ENCODE measurements around the gene GIMAP2.
"Not testable (repeated sequence)": the region's sequence is repeated elsewhere in the genome, so short reads cannot be mapped to it uniquely, and the experiment has no call there.

The GIMAP2 gene

GRCh38 chr7:150665089-150665748 is 20.3 kb upstream of the GIMAP2 start:
- no peak for DNase-seq (ENCODE audit: extremely low spot score)
- POLR2A ChIA-PET: no interaction called here
- CTCF ChIA-PET: no interaction called here
- TF ChIP-seq HDGF (IDR thresholded peaks at IDR 0.05; ENCODE audit: borderline replicate concordance) (no peak), SP1 (IDR thresholded peaks at IDR 0.05) (no peak), BHLHE40 (IDR thresholded peaks at IDR 0.05; ENCODE audit: borderline replicate concordance) (no peak), TARDBP (IDR thresholded peaks at IDR 0.05) (no peak), FOXM1 (IDR thresholded peaks at IDR 0.05; ENCODE audit: borderline replicate concordance) (no peak), FOXA1 (IDR thresholded peaks at IDR 0.05) (no peak), FOXK2 (IDR thresholded peaks at IDR 0.05) (no peak), NFRKB (IDR thresholded peaks at IDR 0.05) (no peak), PKNOX1 (IDR thresholded peaks at IDR 0.05) (no peak)

GRCh38 chr7:150665896-150666295 is 19.6 kb upstream of the GIMAP2 start:
- TF ChIP-seq SUZ12 (IDR thresholded peaks at IDR 0.05) (no peak), L3MBTL2 (conservative IDR thresholded peaks at IDR 0.05) (no peak), ARNT (IDR thresholded peaks at IDR 0.05) (no peak), CTBP1 (IDR thresholded peaks at IDR 0.05; ENCODE audit: borderline replicate concordance) (no peak), SP1 (IDR thresholded peaks at IDR 0.05) (no peak), HDGF (IDR thresholded peaks at IDR 0.05; ENCODE audit: borderline replicate concordance) (no peak), BHLHE40 (IDR thresholded peaks at IDR 0.05; ENCODE audit: borderline replicate concordance) (no peak), ZNF384 (IDR thresholded peaks at IDR 0.05) (no peak), NFRKB (IDR thresholded peaks at IDR 0.05) (no peak), LEF1 (IDR thresholded peaks at IDR 0.05; ENCODE audit: borderline replicate concordance) (no peak), PKNOX1 (IDR thresholded peaks at IDR 0.05) (no peak), FOXK2 (IDR thresholded peaks at IDR 0.05) (no peak), FOXA1 (IDR thresholded peaks at IDR 0.05) (no peak), ELF4 (IDR thresholded peaks at IDR 0.05) (no peak), TARDBP (IDR thresholded peaks at IDR 0.05) (no peak), FOXM1 (IDR thresholded peaks at IDR 0.05; ENCODE audit: borderline replicate concordance) (no peak)
- ChIA-PET POLR2A (no interaction called here), CTCF (no interaction called here)
- no peak for DNase-seq (ENCODE audit: extremely low spot score)

- POLR2A ChIA-PET: no interaction called here
- no peak for DNase-seq (ENCODE audit: extremely low spot score)
- no peak for TF ChIP-seq FOXM1 (IDR thresholded peaks at IDR 0.05; ENCODE audit: borderline replicate concordance)
- no peak for TF ChIP-seq L3MBTL2 (conservative IDR thresholded peaks at IDR 0.05)
- no peak for TF ChIP-seq ELF4 (IDR thresholded peaks at IDR 0.05)
- no peak for TF ChIP-seq HDGF (IDR thresholded peaks at IDR 0.05; ENCODE audit: borderline replicate concordance)
- TF ChIP-seq BHLHE40 (IDR thresholded peaks at IDR 0.05; ENCODE audit: borderline replicate concordance): no peak
- TF ChIP-seq LEF1 (IDR thresholded peaks at IDR 0.05; ENCODE audit: borderline replicate concordance): no peak
- no peak for TF ChIP-seq NFRKB (IDR thresholded peaks at IDR 0.05)
- no peak for TF ChIP-seq ARNT (IDR thresholded peaks at IDR 0.05)
- TF ChIP-seq ZNF384 (IDR thresholded peaks at IDR 0.05): no peak
- no peak for TF ChIP-seq FOXK2 (IDR thresholded peaks at IDR 0.05)
- no peak for TF ChIP-seq CTBP1 (IDR thresholded peaks at IDR 0.05; ENCODE audit: borderline replicate concordance)
- no peak for TF ChIP-seq FOXA1 (IDR thresholded peaks at IDR 0.05)
- no peak for TF ChIP-seq SUZ12 (IDR thresholded peaks at IDR 0.05)
- TF ChIP-seq PKNOX1 (IDR thresholded peaks at IDR 0.05): no peak
- no peak for TF ChIP-seq SP1 (IDR thresholded peaks at IDR 0.05)
- TF ChIP-seq TARDBP (IDR thresholded peaks at IDR 0.05): no peak
- CTCF ChIA-PET: no interaction called here
Measured at GRCh38 chr7:150666412-150666811, 19.1 kb upstream of the GIMAP2 start.

- ChIA-PET POLR2A (no interaction called here), CTCF (no interaction called here)
- TF ChIP-seq CTBP1 (IDR thresholded peaks at IDR 0.05; ENCODE audit: borderline replicate concordance): no peak
- no peak for TF ChIP-seq PKNOX1 (IDR thresholded peaks at IDR 0.05)
- TF ChIP-seq FOXA1 (IDR thresholded peaks at IDR 0.05): no peak
- no peak for TF ChIP-seq HDGF (IDR thresholded peaks at IDR 0.05; ENCODE audit: borderline replicate concordance)
- TF ChIP-seq L3MBTL2 (conservative IDR thresholded peaks at IDR 0.05): no peak
- no peak for TF ChIP-seq NFRKB (IDR thresholded peaks at IDR 0.05)
- no peak for DNase-seq (ENCODE audit: extremely low spot score)
Measured at GRCh38 chr7:150668472-150668911, 17.0 kb upstream of the GIMAP2 start.

GRCh38 chr7:150668977-150669376 is 16.5 kb upstream of the GIMAP2 start:
- no peak for DNase-seq (ENCODE audit: extremely low spot score)
- CTCF ChIA-PET: no interaction called here
- no peak for TF ChIP-seq TARDBP (IDR thresholded peaks at IDR 0.05)
- POLR2A ChIA-PET: no interaction called here

- DNase-seq (ENCODE audit: extremely low spot score); CTCF ChIA-PET; POLR2A ChIA-PET: not testable (repeated sequence)
Measured at GRCh38 chr7:150671798-150672585, 13.5 kb upstream of the GIMAP2 start.

Measured in HEK293T (cell line).